K562 (cell line): ENCODE results near the gene SLC22A4. TPM values are rescaled to one million over a fixed set of nuclear protein-coding genes. Genes with fewer than 3 reads are reported as not detected.
A peak's percentile ranks its signal among the peaks of the same experiment; 100 is the strongest.

ENCODE experiments used
- ATAC-seq: fragments of 200-7000 bp; cut with Tn5 transposase; 3 replicates; pipeline ENCODE4 v1.9.1; 2020; ENCODE audit warnings: moderate library complexity
- BruUV-seq: library from RNA; stranded (reverse); fragments of 400-500 nt; replicated peaks from 2 replicates; lab custom pipeline; 2021; lab: Mats Ljungman, UMichigan
- CTCF ChIA-PET: fragments of 300-600 bp; formaldehyde crosslinking; extraction: SDS; loops from one replicate; lab custom pipeline; 2021; ENCODE audit warnings: low intra/inter-chr PET ratio; lab: Yijun Ruan, JAX
- POLR2A ChIA-PET: fragments of 300-600, 350-650 bp; sonication (Branson Sonifier 250); formaldehyde crosslinking; extraction: SDS; loops from one replicate; lab custom pipeline; 2021; ENCODE audit warnings: antibody characterized with exemption, inconsistent platforms; lab: Yijun Ruan, JAX
- DNase-seq, 4 experiments: peaks; one replicate each; pipeline versions ENCODE4 v3.0.0 to v3.0.0-alpha.2; 2011 to 2018; ENCODE audit warnings: low spot score in 3 of 4, mixed read lengths in 3 of 4; ENCODE audit errors: extremely low read depth in 1 of 4
- FAIRE-seq: peaks from 2 replicates; lab custom pipeline; 2011; peaks lifted over from hg19 to GRCh38; lab: Jason Lieb, UNC
- H2AFZ ChIP-seq: 2 replicates; pipeline ENCODE4 v1.6.0; 2011; ENCODE audit warnings: low read depth, low read length, control low read depth, inconsistent platforms
- H3K27ac ChIP-seq: fragments of 200-600 bp; 3 replicates; pipeline ENCODE4 v1.8.0; 2011; ENCODE audit warnings: low read depth, mild to moderate bottlenecking, control low read depth, inconsistent platforms, low read length, moderate library complexity, mixed read lengths; ENCODE audit errors: extremely low read depth
- H3K27me3 ChIP-seq, 2 experiments: fragments of 300-600 bp in 1 of 2; 2 replicates in 1 of 2; 3 replicates in 1 of 2; pipeline versions ENCODE4 v1.6.0 to v1.8.0; 2011; ENCODE audit warnings: inconsistent platforms in 2 of 2, low read length in 2 of 2, mild to moderate bottlenecking in 1 of 2, mixed read lengths in 1 of 2, moderate library complexity in 1 of 2; ENCODE audit not compliant: control insufficient read depth in 2 of 2, insufficient read depth in 2 of 2
- H3K36me3 ChIP-seq: fragments of 300-600 bp; 3 replicates; pipeline ENCODE4 v1.8.0; 2011; ENCODE audit warnings: mild to moderate bottlenecking, low read length, inconsistent platforms; ENCODE audit not compliant: control insufficient read depth, insufficient read depth
- H3K4me1 ChIP-seq, 2 experiments: fragments of 200-600 bp in 1 of 2; replicated peaks in 1 of 2; 2 replicates in 1 of 2; 3 replicates in 1 of 2; pipeline versions ENCODE4 v1.5.1 to v1.8.0; 2011; ENCODE audit warnings: inconsistent platforms in 2 of 2, low read length in 2 of 2, mild to moderate bottlenecking in 1 of 2, mixed read lengths in 1 of 2, moderate library complexity in 1 of 2; ENCODE audit not compliant: control insufficient read depth in 2 of 2, insufficient read depth in 2 of 2
- H3K4me2 ChIP-seq: 2 replicates; pipeline ENCODE4 v1.6.1; 2011; ENCODE audit warnings: low read length, control low read depth, inconsistent platforms, mixed read lengths; ENCODE audit not compliant: insufficient read depth
- H3K4me3 ChIP-seq: fragments of 200-600 bp; sonication (generic), shearing (Covaris generic); 2 replicates; pipeline ENCODE4 v1.5.1; 2016; ENCODE audit warnings: control low read depth, inconsistent platforms
- H3K79me2 ChIP-seq: fragments of 200-600 bp; 3 replicates; pipeline ENCODE4 v1.8.0; 2011; ENCODE audit warnings: low read length, inconsistent platforms; ENCODE audit not compliant: control insufficient read depth, insufficient read depth
- H3K9ac ChIP-seq, 2 experiments: 2 replicates each; pipeline versions ENCODE4 v1.6.0 to v1.6.1; 2011; ENCODE audit warnings: low read depth in 2 of 2, low read length in 2 of 2, control low read depth in 1 of 2, inconsistent platforms in 1 of 2, mild to moderate bottlenecking in 1 of 2, mixed read lengths in 1 of 2; ENCODE audit not compliant: insufficient read depth in 1 of 2
- H3K9me1 ChIP-seq: one replicate; pipeline ENCODE4 v1.6.0; 2011; ENCODE audit warnings: inconsistent platforms, mild to moderate bottlenecking, low read length, moderate library complexity; ENCODE audit not compliant: control insufficient read depth, insufficient read depth
- H3K9me3 ChIP-seq: replicated peaks from 2 replicates; pipeline ENCODE4 v1.5.1; 2011; ENCODE audit warnings: low read depth, low read length, inconsistent platforms; ENCODE audit not compliant: control insufficient read depth, insufficient read depth
- H4K20me1 ChIP-seq: replicated peaks from 2 replicates; pipeline ENCODE4 v1.6.1; 2011; ENCODE audit warnings: low read length, inconsistent platforms, mixed read lengths; ENCODE audit not compliant: control insufficient read depth, insufficient read depth
- CBX3 ChIP-seq, 2 experiments: IDR thresholded peaks; 1 replicate in 1 of 2; 2 replicates in 1 of 2; pipeline ENCODE4 v1.6.1; 2012; ENCODE audit warnings: inconsistent platforms in 2 of 2, low read length in 2 of 2, borderline replicate concordance in 1 of 2, control low read depth in 1 of 2
- GABPB2 ChIP-seq: fragments of 250-450 bp; sonication (Bioruptor Pico); conservative IDR thresholded peaks from 2 replicates; pipeline ENCODE4 v1.5.1; 2021; ENCODE audit warnings: mild to moderate bottlenecking
- KLF1 ChIP-seq: fragments of 450-650 bp; IDR thresholded peaks from 2 replicates; pipeline ENCODE4 v1.6.1; 2016; ENCODE audit warnings: missing genetic modification characterization, missing compliant biosample characterization
- LEF1 ChIP-seq: fragments of 450-650 bp; IDR thresholded peaks from 2 replicates; pipeline ENCODE4 v1.6.1; 2016; ENCODE audit warnings: mild to moderate bottlenecking
- TRIM24 ChIP-seq, 2 experiments: fragments of 450-650 bp; IDR thresholded peaks; 2 replicates each; pipeline ENCODE4 v1.6.1; 2016
- TRIM28 ChIP-seq: fragments of 450-650 bp; IDR thresholded peaks from 2 replicates; pipeline ENCODE4 v1.6.1; 2017
- ZEB2 ChIP-seq: fragments of 450-650 bp; IDR thresholded peaks from 2 replicates; pipeline ENCODE4 v1.6.1; 2016
- ZNF280A ChIP-seq: fragments of 450-650 bp; IDR thresholded peaks from 2 replicates; pipeline ENCODE4 v1.6.1; 2018; ENCODE audit warnings: mild to moderate bottlenecking, low read depth; ENCODE audit not compliant: partially characterized antibody
- ZNF644 ChIP-seq: fragments of 200-800 bp; sonication (Bioruptor generic); IDR thresholded peaks from 2 replicates; pipeline ENCODE4 v1.6.1; 2016; ENCODE audit warnings: low read depth, missing genetic modification characterization, missing compliant biosample characterization
- in situ Hi-C: fragments of 300-500 bp; cut with MboI; formaldehyde crosslinking; loops from 4 replicates; pipeline ENCODE4 v1.15.0; 2018; ENCODE audit warnings: inconsistent platforms, mixed read lengths
- intact Hi-C: fragments of 100-400 bp; cut with micrococcal nuclease; formaldehyde crosslinking; loops from 2 replicates; pipeline ENCODE4 v1.14.2; 2022
- polyA plus RNA-seq, 8 experiments: library from polyadenylated mRNA; depleted of rRNA in 4 of 8; stranded (reverse) in 5 of 8; unstranded in 3 of 8; fragments of >200 nt; fragmentation: Nextera tagmentation in 2 of 8; fragmentation: Illumina TruSeq in 1 of 8; extraction: Ambion mirVana in 2 of 8; extraction: Trizol in 1 of 8; gene quantifications; 2 replicates each; pipeline versions ENCODE4 v1.2.1 to v1.2.3, GENCODE V29; 2011 to 2014; ENCODE audit warnings: inconsistent platforms in 1 of 8, missing spikeins in 1 of 8
- total RNA-seq, 7 experiments: library from RNA; depleted of rRNA in 6 of 7; stranded (reverse); fragments of >200 nt in 6 of 7; fragmentation: Illumina TruSeq in 2 of 7; extraction: Trizol in 2 of 7; gene quantifications; 2 replicates each; pipeline versions ENCODE4 v1.2.1 to v1.2.3, GENCODE V29; 2011 to 2021; ENCODE audit warnings: low replicate concordance in 1 of 7

SLC22A4 gene
- total and polyA plus RNA-seq, 9 of the 15 experiments (the other 6 are each of a cell fraction or from before 2014, with no cell fraction given), result 2.7 to 9.5 (median 6.2) TPM

GRCh38 chr5:132246806-132247205, 47.4 kb upstream of the SLC22A4 start:
- Histone ChIP-seq H3K9me1 (no peaks in the 10 kb centered on the region), H3K9me3 (peaks cover 4% of the 10 kb centered on the region; the same call in 1 of the 2 replicates), H3K4me1 (peaks cover 0 to 3% of the 10 kb centered on the region in 2 experiments; a peak in 1 of 5 replicates), H3K4me2 (no peak overlapping the region), H3K27me3 (no peaks in the 10 kb centered on the region), H3K27ac (no peak overlapping the region), H3K79me2 (no peaks in the 10 kb centered on the region), H4K20me1 (no peaks in the 10 kb centered on the region), H2AFZ (no peak overlapping the region), H3K9ac (no peak overlapping the region), H3K36me3 (no peaks in the 10 kb centered on the region), H3K4me3 (no peak overlapping the region)
- DNase-seq, result no peak
- BruUV-seq, result no TSS peak
- in situ Hi-C loops, result no loop called here
- FAIRE-seq, result no peak
- ATAC-seq, result no peak
- ChIA-PET CTCF (no interaction called here), POLR2A (interaction anchor here (0.7 to 1.7 kb wide), 3 partner anchors 9 to 54 kb away, joined by 3 read pairs; no protein-coding TSS in a partner anchor)
- intact Hi-C loops, result no loop called here
- TF ChIP-seq TRIM28 (peak; percentile 89), ZEB2 (0 out of 2 replicates have a peak, but pooled peaks have one; percentile 38), ZNF644 (no peak), LEF1 (0 out of 2 replicates have a peak, but pooled peaks have one; percentile 26), ZNF280A (peak; percentile 78), KLF1 (tag) (no peak), GABPB2 (CRISPR knock-in tag) (no peak), TRIM24 (IDR thresholded peaks at IDR 0.05) (peak in 1 of 2 experiments; percentile 68; a peak in 2 of 4 replicates), CBX3 (IDR thresholded peaks at IDR 0.05; ENCODE audit: borderline replicate concordance in 1 of 2, low read length in 2 of 2) (peak in 1 of 2 experiments; percentile 88; a peak in 1 of 3 replicates)
